Endothelial cell of umbilical vein (primary cell): ENCODE data around the gene TCF7L2. TPM values are rescaled to one million over a fixed set of nuclear protein-coding genes. Genes with fewer than 3 reads are reported as not detected.

Experiments
- BruUV-seq: library from RNA; stranded (reverse); fragments of 400-500 nt; replicated peaks from 2 replicates; lab custom pipeline; 2021; lab: Mats Ljungman, UMichigan
- CTCF ChIA-PET: fragments of 300-600, 350-600 bp; sonication (Branson Sonifier 250); formaldehyde crosslinking; loops from one replicate; lab custom pipeline; 2021; ENCODE audit warnings: antibody characterized with exemption, inconsistent platforms; lab: Charles Lee
- POLR2A ChIA-PET: fragments of 300-600, 350-600 bp; sonication (Branson Sonifier 250); formaldehyde crosslinking; loops from one replicate; lab custom pipeline; 2021; ENCODE audit warnings: antibody characterized with exemption, inconsistent platforms; lab: Charles Lee
- DNase-seq: peaks from one replicate; pipeline ENCODE4 v3.0.0-alpha.2; 2011; ENCODE audit warnings: low read depth, low spot score
- FAIRE-seq: peaks from 2 replicates; lab custom pipeline; 2011; peaks lifted over from hg19 to GRCh38; lab: Jason Lieb, UNC
- H2AFZ ChIP-seq: 2 replicates; pipeline ENCODE4 v1.6.0; 2012; ENCODE audit warnings: low read depth, low read length, control low read depth, inconsistent platforms
- H3K27ac ChIP-seq: 2 replicates; pipeline ENCODE4 v1.5.1; 2011; ENCODE audit warnings: low read depth, mild to moderate bottlenecking, control low read depth, low read length, moderate library complexity; ENCODE audit not compliant: insufficient read depth
- H3K27me3 ChIP-seq, 2 experiments: 2 replicates each; pipeline versions ENCODE4 v1.6.0 to v1.6.1; 2011; ENCODE audit warnings: low read length in 2 of 2, mixed read lengths in 1 of 2; ENCODE audit not compliant: control insufficient read depth in 2 of 2, insufficient read depth in 2 of 2
- H3K36me3 ChIP-seq, 2 experiments: 2 replicates in 1 of 2; 3 replicates in 1 of 2; pipeline ENCODE4 v1.5.1; 2011; ENCODE audit warnings: low read length in 2 of 2, mild to moderate bottlenecking in 1 of 2, moderate library complexity in 1 of 2; ENCODE audit not compliant: control insufficient read depth in 2 of 2, insufficient read depth in 2 of 2; ENCODE audit errors: extremely low read depth in 1 of 2
- H3K4me1 ChIP-seq: 3 replicates; pipeline ENCODE4 v1.5.1; 2011; ENCODE audit warnings: mild to moderate bottlenecking, low read length; ENCODE audit not compliant: control insufficient read depth, insufficient read depth; ENCODE audit errors: extremely low read depth
- H3K4me2 ChIP-seq: 2 replicates; pipeline ENCODE4 v1.6.1; 2011; ENCODE audit warnings: low read length, control low read depth, mixed read lengths; ENCODE audit not compliant: insufficient read depth
- H3K4me3 ChIP-seq, 3 experiments: fragments of 200-600 bp in 1 of 3; sonication (generic), shearing (Covaris generic) in 1 of 3; replicated peaks in 1 of 3; 2 replicates each; pipeline ENCODE4 v1.5.1; 2011 to 2016; ENCODE audit warnings: control low read depth in 3 of 3, low read length in 3 of 3, mild to moderate bottlenecking in 2 of 3, inconsistent platforms in 1 of 3, low read depth in 1 of 3, moderate library complexity in 1 of 3; ENCODE audit not compliant: insufficient read depth in 1 of 3
- H3K79me2 ChIP-seq: 2 replicates; pipeline ENCODE4 v1.6.0; 2012; ENCODE audit warnings: low read length, inconsistent platforms; ENCODE audit not compliant: control insufficient read depth, insufficient read depth
- H3K9ac ChIP-seq: replicated peaks from 2 replicates; pipeline ENCODE3; 2011; ENCODE audit warnings: low read length, control low read depth; ENCODE audit not compliant: insufficient read depth; ENCODE audit errors: extremely low read depth
- H3K9me1 ChIP-seq: replicated peaks from 3 replicates; pipeline ENCODE4 v1.6.0; 2011; ENCODE audit warnings: mild to moderate bottlenecking, low read length; ENCODE audit not compliant: control insufficient read depth, insufficient read depth; ENCODE audit errors: extremely low read depth
- H3K9me3 ChIP-seq: replicated peaks from 2 replicates; pipeline ENCODE4 v1.5.1; 2012; ENCODE audit warnings: low read length, inconsistent platforms; ENCODE audit not compliant: control insufficient read depth, insufficient read depth
- H4K20me1 ChIP-seq: replicated peaks from 2 replicates; pipeline ENCODE3; 2011; ENCODE audit warnings: mild to moderate bottlenecking, low read length; ENCODE audit not compliant: control insufficient read depth, insufficient read depth; ENCODE audit errors: extremely low read depth
- CTCF ChIP-seq, 2 donors: IDR thresholded peaks; 1 replicate in 1 of 2; 2 replicates in 1 of 2; pipeline ENCODE4 v1.5.1; 2011; ENCODE audit warnings: low read length in 2 of 2, mild to moderate bottlenecking in 2 of 2, moderate library complexity in 2 of 2, control low read depth in 1 of 2, inconsistent platforms in 1 of 2, low read depth in 1 of 2; ENCODE audit not compliant: insufficient read depth in 1 of 2; ENCODE audit errors: extremely low read depth in 1 of 2
- EZH2 ChIP-seq: IDR thresholded peaks from 2 replicates; pipeline ENCODE4 v1.6.1; 2012; ENCODE audit warnings: borderline replicate concordance, low read depth, mild to moderate bottlenecking, moderate library complexity, low read length, inconsistent platforms; ENCODE audit not compliant: severe bottlenecking
- FOS ChIP-seq: IDR thresholded peaks from 2 replicates; pipeline ENCODE4 v1.6.1; 2011; ENCODE audit warnings: mild to moderate bottlenecking, low read length, moderate library complexity, borderline replicate concordance; ENCODE audit not compliant: insufficient read depth
- GATA2 ChIP-seq: IDR thresholded peaks from 2 replicates; pipeline ENCODE4 v1.7.0; 2011; ENCODE audit warnings: low read depth, mild to moderate bottlenecking, moderate library complexity, mixed read lengths, low read length; ENCODE audit not compliant: insufficient read length, insufficient read depth
- JUN ChIP-seq: IDR thresholded peaks from 2 replicates; pipeline ENCODE4 v1.6.1; 2011; ENCODE audit warnings: borderline replicate concordance, low read depth; ENCODE audit not compliant: insufficient read length, insufficient read depth
- MYC ChIP-seq: IDR thresholded peaks from one replicate; pipeline ENCODE4 v1.6.1; 2011; ENCODE audit warnings: mild to moderate bottlenecking, low read depth, low read length
- POLR2A ChIP-seq: IDR thresholded peaks from 2 replicates; pipeline ENCODE4 v1.6.1; 2012; ENCODE audit warnings: low read depth, mild to moderate bottlenecking, control low read depth, low read length
- POLR2AphosphoS5 ChIP-seq: IDR thresholded peaks from 2 replicates; pipeline ENCODE4 v1.6.1; 2012; ENCODE audit warnings: low read depth, mild to moderate bottlenecking, control low read depth, low read length, moderate library complexity; ENCODE audit not compliant: insufficient read depth
- dilution Hi-C: fragments of 300-500 bp; cut with MboI; formaldehyde crosslinking; loops from one replicate; pipeline ENCODE4 v1.15.0; 2019; ENCODE audit warnings: low sequenced_read_pairs; ENCODE audit not compliant: extremely low pct_ligation_motif_present
- intact Hi-C: fragments of 100-400 bp; cut with micrococcal nuclease; formaldehyde crosslinking; loops from one replicate; pipeline ENCODE4 v1.10.0; 2022
- polyA plus RNA-seq, 4 experiments: library from polyadenylated mRNA; depleted of rRNA in 3 of 4; stranded (reverse) in 3 of 4; unstranded in 1 of 4; fragments of >200 nt; gene quantifications; 2 replicates each; pipeline versions ENCODE4 v1.2.1 to v1.2.3, GENCODE V29; 2011 to 2012; ENCODE audit warnings: missing spikeins in 1 of 4
- total RNA-seq: library from RNA; stranded (reverse); gene quantifications from 2 replicates; pipeline ENCODE4 v1.2.3, GENCODE V29; 2021
- TF ChIP-seq, protein P1 (sequence below): IDR thresholded peaks from 2 replicates; pipeline ENCODE4 v1.6.1; 2011; ENCODE audit not compliant: insufficient read depth, insufficient read length

TCF7L2 gene
- total and polyA plus RNA-seq, 2 donors (not counting 3 experiments of a cell fraction or from before 2014, with no cell fraction given), result 9.9 to 21.8 TPM

- DNase-seq, result no peak
- no peak overlapping the region for H3K27ac ChIP-seq
- ChIA-PET CTCF (interaction anchor here (0.8 to 2.4 kb wide), 14 partner anchors 10 to 744 kb away, joined by 3 to 11 read pairs (median 3); no protein-coding TSS in a partner anchor), POLR2A (no interaction called here)
- H3K27me3 ChIP-seq, result peaks cover 0 to under 1% of the 10 kb centered on the region in 2 experiments
- H3K9ac ChIP-seq, result no peak overlapping the region
- no peaks in the 10 kb centered on the region for H3K79me2 ChIP-seq
- BruUV-seq, result no TSS peak
- H2AFZ ChIP-seq, result no peak overlapping the region
- no peaks in the 10 kb centered on the region for H3K9me1 ChIP-seq
- intact Hi-C loops, result loop anchor here (1.0 kb wide), 1 partner anchor 169 kb away; no protein-coding TSS in a partner anchor
- TF ChIP-seq CTCF (IDR thresholded peaks at IDR 0.05; ENCODE audit: extremely low read depth in 1 of 2, insufficient read depth in 1 of 2, low read depth in 1 of 2, low read length in 2 of 2), result no peak
- no peak for TF ChIP-seq MYC
- TF ChIP-seq FOS, result no peak
- TF ChIP-seq POLR2AphosphoS5, result no peak
- no peak for TF ChIP-seq GATA2
- no peak for TF ChIP-seq JUN
- TF ChIP-seq POLR2A, result no peak
- TF ChIP-seq EZH2, result no peak
- TF ChIP-seq, protein P1, sequence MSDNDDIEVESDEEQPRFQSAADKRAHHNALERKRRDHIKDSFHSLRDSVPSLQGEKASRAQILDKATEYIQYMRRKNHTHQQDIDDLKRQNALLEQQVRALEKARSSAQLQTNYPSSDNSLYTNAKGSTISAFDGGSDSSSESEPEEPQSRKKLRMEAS, result no peak
- H3K36me3 ChIP-seq, result no peaks in the 10 kb centered on the region
- dilution Hi-C loops, result no loop called here
- no peaks in the 10 kb centered on the region for H3K4me1 ChIP-seq
- H3K4me2 ChIP-seq, result no peak overlapping the region
- no peaks in the 10 kb centered on the region for H4K20me1 ChIP-seq
- no peak overlapping the region for H3K4me3 ChIP-seq
- no peak for FAIRE-seq
- no peaks in the 10 kb centered on the region for H3K9me3 ChIP-seq
Measured at GRCh38 chr10:113216102-113216501, 266.1 kb downstream of the TCF7L2 start.
